HG02678 (cell line): ENCODE results near the gene LPCAT4.
"Not testable (repeated sequence)": the region's sequence is repeated elsewhere in the genome, so short reads cannot be mapped to it uniquely, and the experiment has no call there.

Source experiments
- ATAC-seq: cut with Tn5 transposase; IDR thresholded peaks from one replicate; pipeline ENCODE4 v1.9.1; 2021; ENCODE audit warnings: mild to moderate bottlenecking, moderate library complexity; ENCODE audit not compliant: unreplicated experiment

The LPCAT4 gene

DNA sequence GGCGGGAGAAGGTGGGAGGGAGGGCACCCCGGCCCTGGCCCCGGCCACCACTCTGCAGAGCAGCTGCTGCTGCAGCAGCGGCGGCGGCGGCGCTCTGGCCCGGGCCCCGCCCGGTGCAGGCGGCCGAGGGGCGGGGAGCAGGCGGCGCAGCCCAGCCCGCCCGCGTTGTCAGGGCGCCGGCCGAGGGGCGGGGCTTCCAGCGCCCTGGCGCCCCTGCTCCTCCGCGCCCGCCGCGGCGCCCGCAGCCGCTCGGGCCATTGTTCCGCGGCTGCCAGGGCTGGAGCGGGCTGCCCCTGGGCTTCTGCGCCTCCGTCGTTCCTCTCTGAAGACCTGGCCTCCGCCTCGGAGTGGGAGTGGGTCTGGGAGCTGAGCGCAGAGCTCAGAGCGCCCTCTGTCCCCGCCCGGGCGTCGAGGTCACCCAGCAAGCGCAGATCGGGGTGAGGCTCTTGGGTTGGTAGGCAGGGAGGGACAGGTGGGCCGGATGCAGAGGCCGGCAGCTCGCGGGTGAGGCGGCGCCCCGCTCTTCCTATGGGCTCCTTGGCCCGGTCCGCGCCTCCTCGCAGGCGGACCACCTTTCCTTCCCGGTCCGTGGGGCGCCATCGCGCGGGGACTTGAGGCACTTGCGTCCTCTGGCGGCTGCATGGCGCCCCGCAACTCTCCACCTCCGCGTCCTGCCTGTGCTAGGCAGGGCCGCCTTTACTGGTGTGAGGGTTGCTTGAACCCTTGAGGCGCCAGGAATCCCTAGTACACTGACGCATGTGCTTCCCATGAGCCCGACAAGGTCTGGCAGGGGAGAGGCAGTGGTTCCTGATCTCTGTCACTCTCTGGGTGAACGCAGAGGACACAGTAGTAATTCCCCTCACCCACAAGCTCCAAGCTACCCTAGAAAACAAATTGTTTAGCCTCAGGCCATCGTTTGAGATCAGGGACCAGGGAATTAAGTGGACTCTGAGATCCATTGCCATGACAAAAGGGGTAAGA lies at the start of gene LPCAT4:
TSS of gene LPCAT4 (minus strand) at position 96 of the 981 bp plus-strand sequence. CDS start 96 bp downstream, outside the sequence.
- ATAC-seq, result peak; percentile 83

DNA sequence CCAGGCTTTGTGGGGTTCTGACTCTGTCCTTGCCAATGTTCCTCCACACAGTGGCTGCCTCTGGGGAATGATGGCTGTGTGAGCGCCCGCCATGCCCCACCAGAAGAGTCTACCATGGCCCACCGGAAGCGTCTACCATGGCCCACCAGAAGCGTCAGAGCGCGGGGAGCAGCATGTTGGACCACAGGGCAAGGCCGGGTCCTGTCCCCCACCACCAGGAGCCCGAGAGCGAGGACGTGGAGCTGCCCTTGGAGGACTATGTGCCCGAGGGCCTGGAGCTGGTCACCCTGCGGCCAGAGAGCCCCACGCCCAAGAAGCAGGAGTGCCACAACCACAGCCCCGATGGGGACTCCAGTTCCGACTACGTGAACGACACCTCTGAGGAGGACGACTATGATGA lies 42.5 kb upstream of the LPCAT4 start:
- not testable (repeated sequence) for ATAC-seq

DNA sequence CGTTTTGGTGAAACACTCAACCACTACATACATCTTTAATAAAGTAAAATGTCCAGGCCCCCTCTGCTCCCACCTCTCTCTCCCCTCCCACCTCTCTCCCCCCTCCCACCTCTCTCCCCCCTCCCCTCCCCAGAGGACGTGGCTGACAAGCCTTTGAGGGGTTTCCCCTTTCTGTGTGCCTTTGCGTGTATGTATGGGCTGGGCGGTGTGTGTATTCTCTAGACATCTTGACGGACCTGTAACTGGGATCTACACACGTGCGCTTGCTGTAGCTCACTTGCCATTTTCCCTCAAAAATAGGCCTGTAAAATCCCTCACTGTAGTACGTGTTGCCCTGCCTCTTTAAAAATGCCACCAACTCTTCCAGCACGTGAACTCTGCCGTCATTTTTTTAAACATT lies 42.0 kb upstream of the LPCAT4 start:
- ATAC-seq, result not testable (repeated sequence)

DNA sequence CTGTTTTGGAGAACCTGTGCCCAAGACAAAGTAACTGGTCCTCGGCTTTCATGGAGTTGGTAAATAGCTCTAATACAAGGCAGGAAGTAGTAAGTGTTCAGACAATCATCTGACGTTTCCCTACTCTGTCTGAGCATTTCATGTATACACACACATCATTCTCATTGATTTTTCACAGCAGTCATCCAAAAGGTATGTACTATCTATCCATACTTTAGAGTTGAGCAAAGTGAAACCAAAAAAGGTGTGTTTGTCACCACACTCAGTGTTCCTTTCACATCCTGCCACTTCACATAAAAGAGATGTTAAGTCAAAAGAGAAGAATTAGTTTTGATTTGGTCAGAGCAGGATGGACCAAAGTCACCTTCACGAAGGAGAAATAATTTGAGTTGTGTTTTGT lies 36.9 kb upstream of the LPCAT4 start:
- peak; percentile 44 for ATAC-seq

DNA sequence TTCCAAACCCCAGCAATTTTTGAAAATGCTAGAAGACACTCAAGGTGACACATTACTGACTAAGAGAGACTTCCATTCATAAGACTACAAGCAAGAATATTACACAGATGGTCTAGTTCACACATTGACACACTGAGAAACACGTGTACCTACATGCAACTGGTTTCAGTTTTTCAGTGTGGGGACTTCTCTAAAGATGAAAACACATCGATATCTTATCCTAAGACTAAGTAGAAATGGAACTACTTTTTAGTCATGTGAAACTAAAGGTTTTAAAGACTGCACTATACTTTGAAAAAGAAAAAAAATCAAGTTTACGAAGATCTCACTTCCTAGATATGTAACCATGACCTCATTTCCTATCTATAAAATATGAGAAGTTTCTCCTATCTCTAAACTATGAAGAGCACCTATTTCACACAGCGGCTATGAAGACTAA lies 36.2 kb upstream of the LPCAT4 start:
- ATAC-seq, result peak; percentile 66

DNA sequence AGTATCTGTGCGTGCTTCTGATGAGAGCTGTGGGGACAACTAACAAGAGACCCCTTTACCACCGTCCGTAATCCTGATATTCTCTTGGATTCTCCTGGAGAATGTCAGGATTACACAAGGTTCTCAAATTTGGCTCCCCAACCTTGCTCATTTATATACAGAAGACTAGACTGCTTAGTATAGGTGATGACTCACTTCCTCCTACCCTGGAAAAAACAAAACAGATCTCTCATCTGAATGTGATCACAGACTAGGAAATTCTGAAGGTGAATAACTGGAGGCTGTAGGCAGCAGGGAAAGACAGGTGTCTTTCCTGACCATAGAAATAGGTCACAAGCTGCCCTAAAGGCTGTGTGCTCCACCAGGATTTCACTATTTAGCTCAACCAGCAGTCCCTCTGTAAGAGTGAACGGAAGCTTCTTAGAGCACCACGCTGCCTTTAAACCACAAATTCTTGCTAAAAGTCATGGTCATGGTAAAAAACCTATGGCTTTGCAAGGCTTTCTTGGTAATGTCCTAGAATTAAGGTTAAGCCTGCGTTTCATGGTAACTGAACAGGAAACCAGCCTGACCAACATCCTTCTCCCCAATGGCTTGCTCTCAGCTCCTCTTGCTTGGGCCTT lies 30.8 kb upstream of the LPCAT4 start:
- ATAC-seq, result not testable (repeated sequence)

DNA sequence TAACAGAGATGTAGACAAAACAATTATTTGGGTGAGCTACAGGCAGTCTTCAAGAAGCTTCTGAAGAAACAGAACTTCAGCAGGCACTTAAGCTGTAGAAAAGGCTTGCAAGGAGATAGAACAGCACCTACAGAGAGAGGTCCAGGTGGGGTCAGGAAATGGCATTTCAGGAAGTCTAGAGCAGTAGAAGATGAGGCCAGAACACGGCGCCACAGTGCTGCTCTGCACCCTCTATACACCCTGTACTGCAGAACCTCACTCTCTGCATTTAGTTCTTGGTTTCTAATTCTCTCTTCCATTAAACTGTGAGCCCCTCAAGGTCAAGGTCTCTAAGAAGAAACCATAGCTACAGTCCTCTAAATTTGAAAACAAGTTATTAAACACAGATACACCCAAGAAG lies 26.0 kb upstream of the LPCAT4 start:
- ATAC-seq, result not testable (repeated sequence)

- not testable (repeated sequence) for ATAC-seq
Observed at GRCh38 chr15:34389594-34390086, 22.6 kb upstream of the LPCAT4 start.

- not testable (repeated sequence) for ATAC-seq
Observed at GRCh38 chr15:34381829-34382521, 15.0 kb upstream of the LPCAT4 start.

- ATAC-seq, result not testable (repeated sequence)
Observed at GRCh38 chr15:34380491-34380890, 13.5 kb upstream of the LPCAT4 start.

- ATAC-seq, result no peak
Observed at GRCh38 chr15:34376856-34377255, 9.9 kb upstream of the LPCAT4 start.

DNA sequence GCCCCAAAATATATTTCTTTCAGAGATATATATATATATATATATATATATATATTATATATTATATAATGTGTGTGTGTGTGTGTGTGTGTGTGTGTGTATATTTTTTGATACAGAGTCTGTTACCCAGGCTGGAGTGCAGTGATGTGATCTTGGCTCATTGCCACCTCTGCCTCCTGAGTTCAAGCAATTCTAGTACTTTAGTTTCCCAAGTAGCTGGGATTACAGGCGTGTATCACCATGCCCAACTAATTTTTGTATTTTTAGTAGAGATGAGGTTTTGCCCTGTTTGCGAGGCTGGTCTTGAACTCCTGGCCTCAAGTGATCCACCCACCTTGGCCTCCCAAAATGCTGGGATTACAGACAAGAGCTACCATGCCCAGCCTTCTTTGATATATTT lies 8.5 kb upstream of the LPCAT4 start:
- ATAC-seq, result not testable (repeated sequence)

DNA sequence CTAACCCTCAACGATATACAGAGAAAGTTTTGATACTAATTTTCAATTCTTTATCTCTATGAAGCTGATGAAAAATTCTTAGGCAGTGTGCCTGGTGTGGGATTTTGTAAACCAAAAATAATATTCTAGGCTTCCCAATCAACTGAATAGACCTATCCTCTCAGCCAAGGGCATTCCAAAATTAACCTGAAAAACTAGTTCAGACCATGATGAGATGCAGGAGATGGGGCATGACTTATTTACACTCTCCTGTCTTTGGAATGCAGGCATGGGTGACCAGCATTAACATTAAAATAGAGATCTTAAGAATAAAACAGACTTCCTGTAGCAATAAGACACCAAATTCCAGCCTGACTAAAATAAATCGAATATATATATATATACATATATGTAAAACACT lies 7.8 kb upstream of the LPCAT4 start:
- no peak for ATAC-seq

- ATAC-seq, result no peak
Observed at GRCh38 chr15:34373951-34374350, 7.0 kb upstream of the LPCAT4 start.

GRCh38 chr15:34370643-34371042 lies 3.6 kb upstream of the LPCAT4 start:
- ATAC-seq, result no peak

DNA sequence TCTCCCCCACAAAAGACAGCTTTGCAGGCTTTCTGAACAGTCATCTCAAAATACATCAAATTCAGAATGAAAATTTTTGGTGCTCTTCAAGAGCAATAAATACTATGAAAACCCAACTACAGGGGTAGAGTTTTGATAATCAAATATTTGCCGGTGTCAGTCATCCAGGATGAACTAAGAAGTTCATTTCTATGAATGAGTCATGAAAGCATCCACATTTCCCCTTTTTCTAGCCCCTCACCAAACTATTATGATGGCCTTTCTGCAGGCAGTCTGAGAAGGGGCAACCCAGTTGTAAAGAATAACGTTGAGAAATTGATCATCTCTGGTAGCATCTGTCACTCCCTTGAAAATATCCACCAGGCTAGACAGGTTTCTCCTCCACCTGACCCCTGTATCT lies 3.1 kb upstream of the LPCAT4 start:
- no peak for ATAC-seq

DNA sequence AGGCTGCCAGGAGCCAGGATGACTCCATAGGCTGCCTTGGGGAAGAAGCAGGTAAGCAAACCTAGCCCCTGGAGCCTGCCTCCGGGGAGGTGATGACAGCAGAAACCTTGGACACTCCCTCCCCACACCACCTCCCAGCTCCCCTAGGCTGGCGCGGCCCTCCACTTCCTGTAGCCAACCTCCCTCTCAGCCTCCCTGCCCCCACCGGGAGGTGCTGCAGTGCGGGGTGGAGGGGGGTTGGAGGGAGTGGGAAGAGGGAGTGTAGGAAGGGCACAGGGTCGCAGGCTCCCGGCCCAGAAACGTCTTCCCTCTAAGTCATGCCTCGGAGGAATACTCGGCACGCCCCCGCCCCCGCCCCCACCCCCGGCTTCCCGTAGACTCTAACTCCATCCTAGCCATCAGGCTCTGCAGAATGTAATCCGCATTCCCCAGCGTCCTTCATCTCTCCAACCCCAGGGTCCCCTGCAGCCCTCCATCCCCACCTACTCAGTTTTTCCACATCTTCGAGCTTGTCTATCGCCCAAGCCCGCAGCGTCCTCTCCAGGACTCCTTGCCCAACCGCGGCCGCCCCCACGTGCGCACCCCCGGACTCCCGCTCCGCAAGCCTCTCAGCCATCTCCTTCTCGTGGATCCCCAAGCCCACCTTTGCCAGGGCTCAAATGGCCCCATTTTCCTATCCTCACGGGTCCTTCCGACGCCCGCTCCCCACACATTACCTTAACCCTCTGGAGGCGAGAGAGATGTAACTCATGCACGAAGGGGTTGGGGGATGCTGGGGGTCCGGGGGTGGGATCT lies 528 bp downstream of the LPCAT4 start:
- ATAC-seq, result no peak

GRCh38 chr15:34365836-34366235 lies 1.2 kb downstream of the LPCAT4 start:
- ATAC-seq, result no peak

DNA sequence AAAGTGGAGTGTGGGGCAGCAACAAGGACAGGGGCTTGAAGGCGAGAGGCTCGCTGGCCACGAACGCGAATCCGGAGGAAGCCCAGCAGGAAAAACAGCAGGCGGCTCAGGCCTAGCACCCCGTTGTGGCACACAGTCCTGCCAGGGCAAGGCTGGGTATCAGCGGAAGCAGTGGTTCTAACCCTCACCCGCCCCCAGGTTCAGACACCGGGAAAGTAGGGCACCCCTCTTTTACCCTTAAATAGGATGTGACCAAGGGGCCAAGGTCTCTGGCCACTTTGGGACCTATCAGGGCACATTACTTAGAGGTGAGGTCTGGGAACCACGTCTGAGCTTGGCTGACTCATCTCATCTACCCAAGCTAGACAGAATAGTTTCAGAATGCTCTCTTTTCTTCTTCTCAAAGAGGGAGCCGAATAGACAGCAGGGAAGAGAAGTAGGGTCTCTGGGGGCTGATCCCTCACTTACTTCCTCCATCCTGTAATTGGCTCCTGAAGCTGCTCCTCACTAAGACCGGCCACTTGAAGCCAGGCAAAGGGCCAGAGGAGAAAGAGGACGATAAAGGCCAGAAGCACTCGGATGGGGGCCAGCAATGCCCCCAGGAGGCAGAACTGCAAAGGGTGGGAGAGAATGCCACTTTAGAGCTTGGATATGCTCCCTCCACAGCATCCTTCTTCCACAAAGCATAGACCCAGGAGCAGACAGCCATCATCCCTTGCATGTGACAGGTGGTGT lies 1.7 kb downstream of the LPCAT4 start:
- ATAC-seq, result no peak

DNA sequence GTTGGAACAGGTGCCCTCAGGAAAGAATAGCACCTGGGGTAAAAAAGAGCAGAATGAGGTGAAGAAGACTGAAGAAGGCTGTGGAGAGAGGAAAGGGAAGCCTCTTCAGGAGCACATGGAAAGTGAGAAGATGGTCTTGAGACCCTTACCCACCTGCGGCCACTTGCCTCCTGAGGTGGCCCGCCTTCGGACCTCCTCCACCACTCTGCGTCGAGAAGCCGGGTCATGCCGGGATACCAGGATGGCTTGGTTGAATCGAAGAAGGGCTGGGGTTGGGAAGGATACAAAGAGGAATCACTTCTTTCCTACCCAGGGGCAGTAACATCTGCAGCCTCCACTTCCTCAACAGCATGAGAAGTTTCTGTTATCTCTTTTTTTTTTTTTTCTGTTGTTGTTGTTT lies 3.0 kb downstream of the LPCAT4 start:
- ATAC-seq, result no peak
